Measurements from ENCODE around the gene PTCHD1. TPM values are rescaled to one million over a fixed set of nuclear protein-coding genes. Genes with fewer than 3 reads are reported as not detected.

Gene PTCHD1
- total and polyA plus RNA-seq, 9 of the 15 experiments (the other 6 are each of a cell fraction or from before 2014, with no cell fraction given): not detected

- Histone ChIP-seq H2AFZ (ENCODE audit: low read depth, low read length) (no peak overlapping the region), H3K4me1 (replicated peaks in 1 of 2; ENCODE audit: control insufficient read depth in 2 of 2, insufficient read depth in 2 of 2, low read length in 2 of 2) (no peaks in the 10 kb centered on the region), H4K20me1 (replicated peaks; ENCODE audit: control insufficient read depth, insufficient read depth, low read length) (no peaks in the 10 kb centered on the region), H3K9me3 (replicated peaks; ENCODE audit: control insufficient read depth, insufficient read depth, low read depth, low read length) (no peaks in the 10 kb centered on the region), H3K4me3 (no peak overlapping the region), H3K9ac (ENCODE audit: insufficient read depth in 1 of 2, low read depth in 2 of 2, low read length in 2 of 2) (no peak overlapping the region), H3K36me3 (ENCODE audit: control insufficient read depth, insufficient read depth, low read length) (no peaks in the 10 kb centered on the region), H3K9me1 (ENCODE audit: control insufficient read depth, insufficient read depth, low read length) (no peaks in the 10 kb centered on the region), H3K4me2 (ENCODE audit: insufficient read depth, low read length) (no peak overlapping the region), H3K79me2 (ENCODE audit: control insufficient read depth, insufficient read depth, low read length) (no peaks in the 10 kb centered on the region), H3K27ac (ENCODE audit: extremely low read depth, low read depth, low read length) (no peak overlapping the region), H3K27me3 (ENCODE audit: control insufficient read depth in 2 of 2, insufficient read depth in 2 of 2, low read length in 2 of 2) (no peaks in the 10 kb centered on the region)
- ChIA-PET CTCF (ENCODE audit: low intra/inter-chr PET ratio) (no interaction called here), POLR2A (no interaction called here)
- in situ Hi-C loops (cut with MboI) (no loop called here), intact Hi-C loops (cut with micrococcal nuclease) (no loop called here)
- 0% methylated on average over 3 of the region's 3 CpGs for WGBS (ENCODE audit: insufficient coverage, low coverage, missing lambda C conversion rate)
- ATAC-seq (no peak), FAIRE-seq (no peak), DNase-seq (ENCODE audit: extremely low read depth in 1 of 4, low spot score in 3 of 4) (no peak)
- BruUV-seq (replicated peaks): no TSS peak
- TF ChIP-seq TGIF2 (CRISPR knock-in tag; IDR thresholded peaks at IDR 0.05): no peak
- TF ChIP-seq ARID3A (IDR thresholded peaks at IDR 0.05; ENCODE audit: borderline replicate concordance, low read depth, low read length): no peak
- TF ChIP-seq, protein P1, sequence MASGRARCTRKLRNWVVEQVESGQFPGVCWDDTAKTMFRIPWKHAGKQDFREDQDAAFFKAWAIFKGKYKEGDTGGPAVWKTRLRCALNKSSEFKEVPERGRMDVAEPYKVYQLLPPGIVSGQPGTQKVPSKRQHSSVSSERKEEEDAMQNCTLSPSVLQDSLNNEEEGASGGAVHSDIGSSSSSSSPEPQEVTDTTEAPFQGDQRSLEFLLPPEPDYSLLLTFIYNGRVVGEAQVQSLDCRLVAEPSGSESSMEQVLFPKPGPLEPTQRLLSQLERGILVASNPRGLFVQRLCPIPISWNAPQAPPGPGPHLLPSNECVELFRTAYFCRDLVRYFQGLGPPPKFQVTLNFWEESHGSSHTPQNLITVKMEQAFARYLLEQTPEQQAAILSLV (tag; IDR thresholded peaks at IDR 0.05): no peak
- no peak for TF ChIP-seq CBFB (CRISPR knock-in tag; IDR thresholded peaks at IDR 0.05)
- TF ChIP-seq SOX6 (IDR thresholded peaks at IDR 0.05): no peak
- TF ChIP-seq LARP7 (IDR thresholded peaks at IDR 0.05): no peak
- no peak for TF ChIP-seq NFRKB (IDR thresholded peaks at IDR 0.05; ENCODE audit: low read depth)
- TF ChIP-seq SNRNP70 (optimal IDR thresholded peaks at IDR 0.05; ENCODE audit: low read depth, low read length): no peak
- TF ChIP-seq RAD21 (CRISPR knock-in tag; conservative IDR thresholded peaks at IDR 0.05 in 1 of 2, IDR thresholded peaks at IDR 0.05 in 1 of 2): no peak
- TF ChIP-seq, protein P2, sequence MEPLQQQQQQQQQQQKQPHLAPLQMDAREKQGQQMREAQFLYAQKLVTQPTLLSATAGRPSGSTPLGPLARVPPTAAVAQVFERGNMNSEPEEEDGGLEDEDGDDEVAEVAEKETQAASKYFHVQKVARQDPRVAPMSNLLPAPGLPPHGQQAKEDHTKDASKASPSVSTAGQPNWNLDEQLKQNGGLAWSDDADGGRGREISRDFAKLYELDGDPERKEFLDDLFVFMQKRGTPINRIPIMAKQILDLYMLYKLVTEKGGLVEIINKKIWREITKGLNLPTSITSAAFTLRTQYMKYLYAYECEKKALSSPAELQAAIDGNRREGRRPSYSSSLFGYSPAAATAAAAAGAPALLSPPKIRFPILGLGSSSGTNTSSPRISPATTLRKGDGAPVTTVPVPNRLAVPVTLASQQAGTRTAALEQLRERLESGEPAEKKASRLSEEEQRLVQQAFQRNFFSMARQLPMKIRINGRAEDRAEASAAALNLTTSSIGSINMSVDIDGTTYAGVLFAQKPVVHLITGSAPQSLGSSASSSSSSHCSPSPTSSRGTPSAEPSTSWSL (CRISPR knock-in tag; IDR thresholded peaks at IDR 0.05; ENCODE audit: borderline replicate concordance): no peak
- no peak for TF ChIP-seq HCFC1 (IDR thresholded peaks at IDR 0.05; ENCODE audit: low read depth, low read length)
- TF ChIP-seq, protein P3, sequence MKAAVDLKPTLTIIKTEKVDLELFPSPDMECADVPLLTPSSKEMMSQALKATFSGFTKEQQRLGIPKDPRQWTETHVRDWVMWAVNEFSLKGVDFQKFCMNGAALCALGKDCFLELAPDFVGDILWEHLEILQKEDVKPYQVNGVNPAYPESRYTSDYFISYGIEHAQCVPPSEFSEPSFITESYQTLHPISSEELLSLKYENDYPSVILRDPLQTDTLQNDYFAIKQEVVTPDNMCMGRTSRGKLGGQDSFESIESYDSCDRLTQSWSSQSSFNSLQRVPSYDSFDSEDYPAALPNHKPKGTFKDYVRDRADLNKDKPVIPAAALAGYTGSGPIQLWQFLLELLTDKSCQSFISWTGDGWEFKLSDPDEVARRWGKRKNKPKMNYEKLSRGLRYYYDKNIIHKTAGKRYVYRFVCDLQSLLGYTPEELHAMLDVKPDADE (conservative IDR thresholded peaks at IDR 0.05; ENCODE audit: control insufficient read depth, low read depth, low read length): no peak
- TF ChIP-seq NUFIP1 (IDR thresholded peaks at IDR 0.05; ENCODE audit: partially characterized antibody): no peak
- TF ChIP-seq GABPB2 (CRISPR knock-in tag; conservative IDR thresholded peaks at IDR 0.05): no peak
- no peak for TF ChIP-seq FOXJ3 (CRISPR knock-in tag; IDR thresholded peaks at IDR 0.05)
- TF ChIP-seq ADNP (tag; IDR thresholded peaks at IDR 0.05): no peak
- no peak for TF ChIP-seq MCM7 (IDR thresholded peaks at IDR 0.05)
These were observed 99.8 kb downstream of the PTCHD1 start for GRCh38 chrX:23434356-23434884.

All from K562 (cell line).